ENCODE results near the gene TMPO. TPM values are rescaled to one million over a fixed set of nuclear protein-coding genes. Genes with fewer than 3 reads are reported as not detected.
"Not testable (repeated sequence)": the region's sequence is repeated elsewhere in the genome, so short reads cannot be mapped to it uniquely, and the experiment has no call there.

The TMPO gene
- total and polyA plus RNA-seq, 5 experiments from 2014 or later = 49.3 to 174 (median 61.1) TPM

DNA sequence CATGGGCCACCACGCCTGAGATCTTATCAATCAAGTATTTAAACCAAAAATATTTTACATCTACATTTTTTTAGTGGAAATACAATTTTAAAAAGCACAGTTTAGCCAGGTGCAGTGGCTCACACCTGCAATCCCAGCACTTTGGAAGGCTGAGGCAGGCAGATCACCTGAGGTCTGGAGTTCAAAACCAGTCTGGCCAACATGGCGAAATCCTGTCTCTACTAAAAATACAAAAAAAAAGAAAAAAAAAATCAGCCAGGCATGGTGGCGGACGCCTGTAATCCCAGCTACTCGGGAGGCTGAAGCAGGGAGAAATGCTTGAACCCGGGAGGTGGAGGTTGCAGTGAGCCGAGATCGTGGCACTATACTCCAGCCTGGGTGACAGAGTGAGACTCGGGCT lies 27.0 kb upstream of the TMPO start:
- H3K9me3 Mint-ChIP-seq = not testable (repeated sequence)
- POLR2A ChIA-PET = interaction anchor here (0.6 to 2.4 kb wide), 2 partner anchors 10 to 28 kb away, joined by 3 to 12 read pairs; partner anchors contain the start of gene TMPO

GRCh38 chr12:98489176-98489575 lies 26.2 kb upstream of the TMPO start:
- Mint-ChIP-seq H3K36me3 (no peaks in the 10 kb centered on the region), H3K27ac (peak overlapping the region in 1 of 10 donors; percentile 68), H3K27me3 (no peaks in the 10 kb centered on the region), H3K4me1 (peaks cover 0 to 8% (median 5%) of the 10 kb centered on the region in 4 donors), H3K4me3 (no peak overlapping the region), H3K9me3 (no peaks in the 10 kb centered on the region)
- ATAC-seq (no peak), DNase-seq (no peak)
- POLR2A ChIA-PET = interaction anchor here (2.4 kb wide), 1 partner anchor 27 kb away, joined by 12 read pairs; the partner anchor contains the start of gene TMPO

More for the DNA sequence above, 27.0 kb upstream of the TMPO start:
- H3K27me3 Mint-ChIP-seq, H3K36me3 Mint-ChIP-seq, H3K4me3 Mint-ChIP-seq, DNase-seq, H3K4me1 Mint-ChIP-seq, H3K27ac Mint-ChIP-seq, ATAC-seq: not testable (repeated sequence)

DNA sequence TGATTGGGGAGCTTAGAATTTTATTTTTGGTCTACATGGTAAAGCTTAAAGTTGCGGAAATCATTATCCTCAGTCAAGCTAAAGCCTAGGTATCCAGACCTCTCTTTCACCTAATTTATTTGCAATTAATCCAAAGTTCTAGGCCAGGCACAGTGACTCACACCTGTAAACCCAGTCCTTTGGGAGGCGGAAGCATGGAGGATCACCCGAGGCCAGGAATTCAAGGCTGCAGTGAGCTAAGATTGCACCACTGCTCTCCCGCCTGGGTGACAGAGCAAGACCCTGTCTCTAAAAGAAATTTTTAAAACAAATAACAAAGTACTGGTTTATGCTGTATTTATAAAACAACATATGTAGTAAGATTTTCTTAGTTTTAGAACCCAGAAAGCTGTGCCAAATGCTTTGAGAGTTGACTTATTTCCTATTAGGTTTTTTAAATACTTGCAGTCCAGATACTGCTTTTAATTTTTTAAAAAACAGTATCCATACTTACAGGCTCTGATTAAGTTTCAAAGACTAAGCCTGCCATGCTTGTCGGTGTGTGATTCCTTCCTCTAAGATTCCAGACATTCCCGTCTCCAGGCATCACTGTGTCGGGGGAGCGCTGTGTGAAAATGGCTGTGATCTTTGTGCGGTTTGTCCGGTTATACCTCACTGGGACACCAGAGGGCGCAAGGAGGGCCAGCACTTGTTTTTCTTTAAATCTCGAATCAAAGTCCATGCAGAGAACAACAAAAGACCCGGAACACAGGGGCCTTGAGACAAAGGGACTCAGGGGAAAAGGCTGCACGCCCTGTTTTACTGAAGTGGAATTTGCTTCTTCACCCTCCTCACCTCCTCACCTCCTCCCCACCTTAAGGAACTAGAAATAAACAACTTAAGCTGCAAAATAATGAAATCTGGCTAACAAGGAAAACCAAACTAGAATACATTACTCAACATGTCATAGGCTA lies 24.6 kb upstream of the TMPO start:
- POLR2A ChIA-PET = interaction anchor here (0.6 to 5.5 kb wide), 14 partner anchors 9 to 103 kb away, joined by 3 to 147 read pairs (median 4); partner anchors contain the start of genes SLC25A3 and TMPO
- no peaks in the 10 kb centered on the region for H3K27me3 Mint-ChIP-seq
- peak overlapping the region; percentile 55 to 97 (median 94) for H3K27ac Mint-ChIP-seq
- H3K4me1 Mint-ChIP-seq = peaks cover 0 to 8% (median 5%) of the 10 kb centered on the region in 4 donors
- peak; percentile 84 to 93 for ATAC-seq
- no peaks in the 10 kb centered on the region for H3K36me3 Mint-ChIP-seq
- peak overlapping the region; percentile 22 to 71 (median 49) for H3K4me3 Mint-ChIP-seq
- H3K9me3 Mint-ChIP-seq = no peaks in the 10 kb centered on the region
- peak; percentile 69 to 92 (median 81) for DNase-seq

GRCh38 chr12:98492580-98493140 lies 22.7 kb upstream of the TMPO start:
- Mint-ChIP-seq H3K27me3 (no peaks in the 10 kb centered on the region), H3K36me3 (no peaks in the 10 kb centered on the region), H3K9me3 (no peaks in the 10 kb centered on the region), H3K4me3 (no peak overlapping the region), H3K27ac (peak overlapping the region in 4 of 10 donors; percentile 36 to 70 (median 59)), H3K4me1 (peaks cover 0 to 13% (median 5%) of the 10 kb centered on the region in 4 donors)
- DNase-seq (no peak), ATAC-seq (no peak)
- POLR2A ChIA-PET = interaction anchor here (1.3 to 5.5 kb wide), 3 partner anchors 14 to 30 kb away, joined by 3 to 147 read pairs (median 6); partner anchors contain the start of gene TMPO

GRCh38 chr12:98501266-98501629 lies 14.1 kb upstream of the TMPO start:
- DNase-seq, ATAC-seq, H3K27me3 Mint-ChIP-seq, H3K36me3 Mint-ChIP-seq: not testable (repeated sequence)
- H3K4me1 Mint-ChIP-seq = peaks cover 17 to 27% (median 22%) of the 10 kb centered on the region in 4 donors
- peak overlapping the region in 9 of 10 donors; percentile 19 to 84 (median 57) for H3K4me3 Mint-ChIP-seq
- peak overlapping the region in 2 of 10 donors; percentile 28 to 88 for H3K27ac Mint-ChIP-seq
- peaks cover 0 to 14% (median 0%) of the 10 kb centered on the region in 9 donors for H3K9me3 Mint-ChIP-seq
- POLR2A ChIA-PET = interaction anchor here (8.1 kb wide), 1 partner anchor 14 kb away, joined by 142 read pairs; the partner anchor contains the start of gene TMPO

DNA sequence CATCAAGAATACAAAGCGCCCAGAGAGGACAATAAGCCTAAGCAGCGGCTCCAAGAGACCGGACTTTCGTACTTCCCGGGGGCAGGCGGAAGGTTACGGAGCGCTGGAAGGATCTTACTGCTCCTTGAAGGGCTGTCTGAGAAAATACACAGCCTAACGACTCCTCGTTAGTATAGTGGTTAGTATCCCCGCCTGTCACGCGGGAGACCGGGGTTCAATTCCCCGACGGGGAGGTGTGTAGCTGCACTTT lies 12.1 kb upstream of the TMPO start:
- POLR2A ChIA-PET = interaction anchor here (0.8 to 8.1 kb wide), 6 partner anchors 9 to 141 kb away, joined by 3 to 142 read pairs (median 6); partner anchors contain the start of genes IKBIP, SLC25A3 and TMPO
- peaks cover 0 to 14% (median 0%) of the 10 kb centered on the region in 9 donors for H3K9me3 Mint-ChIP-seq

DNA sequence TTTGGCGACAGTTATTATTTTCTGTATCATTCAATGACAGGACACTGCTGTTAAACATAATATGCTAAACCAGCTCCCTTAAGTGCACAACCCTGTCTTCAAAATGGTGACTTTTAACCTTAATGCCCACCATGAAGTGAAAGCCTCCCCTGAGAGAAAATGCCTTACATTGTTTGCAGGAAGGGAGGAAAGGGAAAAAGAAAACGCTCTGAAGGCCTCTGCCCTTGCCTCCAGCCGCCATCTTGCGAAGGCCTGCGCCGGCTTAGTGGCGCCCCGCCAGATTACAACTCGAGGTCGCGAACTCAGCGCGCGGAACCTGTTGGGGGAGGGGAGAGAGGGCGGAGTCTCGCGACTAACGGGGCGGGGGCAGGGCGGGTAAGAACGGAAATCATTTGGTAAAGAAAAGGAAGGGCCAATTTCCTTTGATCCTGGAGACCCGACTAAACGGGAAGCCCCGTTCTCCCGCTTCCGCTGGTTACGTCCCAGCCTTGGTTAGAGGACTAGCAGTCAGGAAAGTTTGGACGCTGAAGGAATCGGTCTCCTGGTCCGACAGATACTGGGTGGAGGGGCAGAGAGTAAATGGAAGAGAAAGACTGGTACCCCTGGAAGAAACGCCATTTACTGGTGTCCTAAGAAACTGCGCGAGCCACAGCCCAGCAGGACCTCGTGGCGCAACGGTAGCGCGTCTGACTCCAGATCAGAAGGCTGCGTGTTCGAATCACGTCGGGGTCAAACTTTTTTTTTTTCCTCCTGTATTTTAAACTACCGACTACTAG lies 11.6 kb upstream of the TMPO start:
- H3K27me3 Mint-ChIP-seq = peaks cover 0 to 9% (median 0%) of the 10 kb centered on the region in 5 donors
- peaks cover 0 to 14% (median 0%) of the 10 kb centered on the region in 9 donors for H3K9me3 Mint-ChIP-seq
- POLR2A ChIA-PET = interaction anchor here (0.8 to 8.1 kb wide), 6 partner anchors 10 to 141 kb away, joined by 3 to 142 read pairs (median 6); partner anchors contain the start of genes IKBIP, SLC25A3 and TMPO
- ATAC-seq = peak; percentile 82 to 84
- H3K4me3 Mint-ChIP-seq = peak overlapping the region; percentile 84 to 99 (median 97)
- H3K27ac Mint-ChIP-seq = peak overlapping the region; percentile 96 to 100 (median 98)
- peaks cover 15 to 28% (median 20%) of the 10 kb centered on the region in 4 donors for H3K4me1 Mint-ChIP-seq
- DNase-seq = peak; percentile 87 to 99 (median 93)
- peaks cover 0 to 10% (median 6%) of the 10 kb centered on the region in 3 donors for H3K36me3 Mint-ChIP-seq

More for the DNA sequence above, 12.1 kb upstream of the TMPO start:
- Mint-ChIP-seq H3K36me3 (peaks cover 0 to 10% (median 6%) of the 10 kb centered on the region in 3 donors), H3K27me3 (peaks cover 0 to 9% (median 0%) of the 10 kb centered on the region in 5 donors), H3K27ac (peak overlapping the region; percentile 96 to 100 (median 98)), H3K4me1 (peaks cover 15 to 28% (median 20%) of the 10 kb centered on the region in 4 donors), H3K4me3 (peak overlapping the region; percentile 84 to 99 (median 97))
- ATAC-seq (peak; percentile 66 to 73), DNase-seq (peak in 9 of 10 donors; percentile 69 to 91 (median 85))

- Mint-ChIP-seq H3K4me3 (peak overlapping the region; percentile 84 to 99 (median 97)), H3K9me3 (peaks cover 0 to 14% (median 0%) of the 10 kb centered on the region in 9 donors), H3K4me1 (peaks cover 15 to 28% (median 20%) of the 10 kb centered on the region in 4 donors), H3K27me3 (peaks cover 0 to 9% (median 0%) of the 10 kb centered on the region in 5 donors), H3K36me3 (peaks cover 0 to 10% (median 6%) of the 10 kb centered on the region in 3 donors), H3K27ac (peak overlapping the region; percentile 96 to 100 (median 98))
- ATAC-seq (no peak), DNase-seq (no peak)
- POLR2A ChIA-PET = interaction anchor here (1.1 to 8.1 kb wide), 3 partner anchors 11 to 140 kb away, joined by 4 to 142 read pairs (median 4); partner anchors contain the start of genes IKBIP and TMPO
These were observed 11.1 kb upstream of the TMPO start for GRCh38 chr12:98504368-98504617.

- Mint-ChIP-seq H3K27me3 (peaks cover 0 to 2% (median 0%) of the 10 kb centered on the region in 5 donors), H3K36me3 (peaks cover 0 to 3% (median 2%) of the 10 kb centered on the region in 3 donors), H3K4me3 (no peak overlapping the region), H3K4me1 (peaks cover 13 to 32% (median 23%) of the 10 kb centered on the region in 4 donors), H3K9me3 (peaks cover 0 to 3% (median 0%) of the 10 kb centered on the region in 9 donors), H3K27ac (peak overlapping the region in 1 of 10 donors; percentile 73)
- DNase-seq (no peak), ATAC-seq (no peak)
- POLR2A ChIA-PET = interaction anchor here (1.1 to 1.9 kb wide), 2 partner anchors 18 to 84 kb away, joined by 3 to 7 read pairs; partner anchors contain the start of gene SLC25A3
These were observed 6.3 kb upstream of the TMPO start for GRCh38 chr12:98509063-98509462.

GRCh38 chr12:98511806-98512205 lies 3.6 kb upstream of the TMPO start:
- ATAC-seq, POLR2A ChIA-PET, H3K27me3 Mint-ChIP-seq, H3K9me3 Mint-ChIP-seq, H3K4me3 Mint-ChIP-seq, H3K36me3 Mint-ChIP-seq, DNase-seq: not testable (repeated sequence)
- H3K4me1 Mint-ChIP-seq = peaks cover 13 to 27% (median 23%) of the 10 kb centered on the region in 4 donors
- H3K27ac Mint-ChIP-seq = peak overlapping the region in 1 of 10 donors; percentile 99

GRCh38 chr12:98513379-98514322 lies 1.7 kb upstream of the TMPO start:
- Mint-ChIP-seq H3K27ac (peak overlapping the region; percentile 73 to 99 (median 98)), H3K36me3 (peaks cover 0 to 3% (median 2%) of the 10 kb centered on the region in 3 donors), H3K4me1 (peaks cover 13 to 43% (median 31%) of the 10 kb centered on the region in 4 donors), H3K27me3 (no peaks in the 10 kb centered on the region), H3K4me3 (peak overlapping the region; percentile 58 to 99 (median 98)), H3K9me3 (no peaks in the 10 kb centered on the region)
- ATAC-seq (no peak), DNase-seq (no peak)
- POLR2A ChIA-PET = interaction anchor here (0.9 to 6.1 kb wide), 3 partner anchors 10 to 80 kb away, joined by 3 to 147 read pairs (median 142); partner anchors contain the start of gene SLC25A3
